H1 (cell line): Measurements from ENCODE around the gene IFNK. TPM values are rescaled to one million over a fixed set of nuclear protein-coding genes. Genes with fewer than 3 reads are reported as not detected.

Source experiments
- BCL11A ChIP-seq, 2 experiments: IDR thresholded peaks; one replicate each; pipeline ENCODE4 v1.6.1; 2011; ENCODE audit warnings: low read depth in 2 of 2, low read length in 2 of 2, mild to moderate bottlenecking in 2 of 2
- HDAC6 ChIP-seq: IDR thresholded peaks from one replicate; pipeline ENCODE4 v1.7.1; 2012; ENCODE audit warnings: low read depth, mild to moderate bottlenecking, inconsistent platforms, low read length, moderate library complexity
- KDM4A ChIP-seq: IDR thresholded peaks from one replicate; pipeline ENCODE4 v1.7.1; 2012; ENCODE audit warnings: low read depth, mild to moderate bottlenecking, moderate library complexity, low read length, inconsistent platforms; ENCODE audit not compliant: severe bottlenecking
- POLR2A ChIP-seq, 2 experiments: IDR thresholded peaks; 1 replicate in 1 of 2; 2 replicates in 1 of 2; pipeline ENCODE4 v1.6.1; 2011; ENCODE audit warnings: low read depth in 2 of 2, low read length in 2 of 2, mild to moderate bottlenecking in 2 of 2; ENCODE audit errors: control extremely low read depth in 1 of 2
- SP1 ChIP-seq: IDR thresholded peaks from 2 replicates; pipeline ENCODE4 v1.6.1; 2011; ENCODE audit warnings: low read depth, low read length
- TAF7 ChIP-seq: optimal IDR thresholded peaks from 2 replicates; pipeline ENCODE3; 2011; ENCODE audit warnings: low read depth, mild to moderate bottlenecking, inconsistent platforms, low read length, moderate library complexity, borderline replicate concordance
- YY1 ChIP-seq: IDR thresholded peaks from 2 replicates; pipeline ENCODE4 v1.6.1; 2011; ENCODE audit warnings: low read depth, mild to moderate bottlenecking, low read length
- polyA plus RNA-seq, 7 experiments: library from polyadenylated mRNA; depleted of rRNA in 3 of 7; stranded (reverse) in 5 of 7; unstranded in 2 of 7; fragments of >200 nt in 5 of 7; fragments of 200-250 nt in 2 of 7; gene quantifications; 1 replicate in 5 of 7; 2 replicates in 1 of 7; 4 replicates in 1 of 7; pipeline versions ENCODE4 v1.2.1 to v1.2.3, GENCODE V29; 2011 to 2013; ENCODE audit warnings: missing spikeins in 2 of 7, mixed read lengths in 2 of 7
- total RNA-seq: library from RNA; stranded (reverse); fragmentation: NEBNext Ultra II Directional; extraction: Animal tissue kit (Norgen Biotek cat#: 25700); gene quantifications from 2 replicates; pipeline ENCODE4 v1.2.1, GENCODE V29; 2021
- TF ChIP-seq, protein P1 (sequence below): IDR thresholded peaks from 2 replicates; pipeline ENCODE4 v1.6.1; 2012; ENCODE audit warnings: inconsistent platforms

IFNK gene
- total and polyA plus RNA-seq, 2 of the 8 experiments (the other 6 are each of a cell fraction or from before 2014, with no cell fraction given), result not detected

DNA sequence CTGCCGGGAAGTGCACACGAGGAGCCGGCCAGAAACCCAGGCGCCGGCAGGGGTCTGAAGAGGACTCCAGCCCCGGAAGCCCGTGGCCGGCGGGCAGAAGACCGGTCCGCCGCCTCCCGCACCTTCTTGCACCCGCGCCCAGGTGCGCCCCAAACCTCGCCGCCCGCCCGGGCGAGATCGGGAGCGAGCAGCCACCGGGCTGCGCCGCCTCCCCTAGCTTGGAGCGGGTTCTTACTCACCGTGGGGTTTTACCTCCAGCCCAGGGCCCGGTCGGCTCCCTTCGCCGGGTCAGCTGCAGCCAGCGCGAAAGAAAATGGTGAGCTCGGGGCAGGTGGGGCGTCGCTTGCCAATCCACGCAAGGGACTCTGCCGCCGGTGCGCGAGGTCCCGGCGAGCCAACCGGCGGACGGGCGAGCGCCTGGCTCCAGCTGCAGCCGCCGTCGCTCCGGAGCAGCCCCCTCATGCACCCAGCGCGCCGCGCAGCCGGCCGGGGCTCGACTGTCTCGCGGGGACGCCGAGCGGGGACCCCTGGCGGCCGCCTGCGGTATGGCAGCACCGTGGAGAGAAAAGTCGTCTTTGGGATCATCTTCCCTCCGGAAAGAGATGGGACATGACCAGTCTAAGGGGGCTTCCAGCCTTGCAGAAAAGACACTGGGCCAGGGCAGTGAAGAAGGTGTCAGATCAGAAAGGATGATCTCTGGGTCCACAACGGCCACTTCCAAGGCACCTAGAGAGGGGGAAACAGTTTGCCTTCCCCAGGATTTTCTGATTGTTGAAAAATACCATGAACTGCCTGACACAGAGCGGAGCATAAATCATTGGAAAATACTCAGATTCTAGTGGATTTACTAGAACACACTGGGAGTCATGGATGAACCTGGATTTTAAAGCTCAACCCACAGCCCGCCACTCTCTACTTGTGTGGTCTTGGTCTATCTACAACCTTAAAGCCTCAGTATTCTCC is 5.5 kb downstream of the IFNK start, which contains the start of gene MOB3B (continued):
- TF ChIP-seq, protein P1, sequence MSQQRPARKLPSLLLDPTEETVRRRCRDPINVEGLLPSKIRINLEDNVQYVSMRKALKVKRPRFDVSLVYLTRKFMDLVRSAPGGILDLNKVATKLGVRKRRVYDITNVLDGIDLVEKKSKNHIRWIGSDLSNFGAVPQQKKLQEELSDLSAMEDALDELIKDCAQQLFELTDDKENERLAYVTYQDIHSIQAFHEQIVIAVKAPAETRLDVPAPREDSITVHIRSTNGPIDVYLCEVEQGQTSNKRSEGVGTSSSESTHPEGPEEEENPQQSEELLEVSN, result no peak
- no peak for TF ChIP-seq SP1
- TF ChIP-seq YY1, result no peak
- no peak for TF ChIP-seq HDAC6
- peak; percentile 53 for TF ChIP-seq TAF7
- TF ChIP-seq KDM4A, result peak; percentile 82
- TF ChIP-seq BCL11A (IDR thresholded peaks at IDR 0.05; ENCODE audit: low read depth in 2 of 2, low read length in 2 of 2), result no peak
- 0 out of 3 replicates have a peak, but pooled peaks of 1 of the 2 experiments have one; percentile 11 for TF ChIP-seq POLR2A (IDR thresholded peaks at IDR 0.05; ENCODE audit: control extremely low read depth in 1 of 2, low read depth in 2 of 2, low read length in 2 of 2)
- TF ChIP-seq, all 59 proteins: peak for 18
